CD4-positive, alpha-beta T cell (primary cell): Measurements from ENCODE around the gene WNT16. TPM values are rescaled to one million over a fixed set of nuclear protein-coding genes. Genes with fewer than 3 reads are reported as not detected.

Experiments used
- ATAC-seq: fragments of 200-7000 bp; cut with Tn5 transposase; one replicate; pipeline ENCODE4 v1.10.0; 2022; ENCODE audit warnings: mild to moderate bottlenecking; ENCODE audit not compliant: poor library complexity
- CTCF ChIA-PET: fragments of 350-600 bp; sonication (Branson Sonifier 250); formaldehyde crosslinking; loops from one replicate; lab custom pipeline; 2021; ENCODE audit warnings: antibody characterized with exemption, inconsistent platforms; lab: Charles Lee
- POLR2A ChIA-PET: fragments of 350-600 bp; sonication (Branson Sonifier 250); formaldehyde crosslinking; loops from one replicate; lab custom pipeline; 2021; ENCODE audit warnings: antibody characterized with exemption, inconsistent platforms; lab: Charles Lee
- DNase-seq, 14 experiments: peaks; one replicate each; pipeline ENCODE4 v3.0.0-alpha.2; 2013 to 2020; ENCODE audit warnings: mixed read lengths in 2 of 14
- H3K27ac ChIP-seq, 2 donors: one replicate each; pipeline versions ENCODE4 v1.5.1 to v1.7.0; 2013; ENCODE audit warnings: low read length in 2 of 2, low read depth in 1 of 2, mild to moderate bottlenecking in 1 of 2
- H3K27me3 ChIP-seq, 2 experiments: 1 replicate in 1 of 2; 2 replicates in 1 of 2; pipeline versions ENCODE4 v1.6.1 to v1.7.0; 2013; ENCODE audit warnings: low read length in 2 of 2, control low read depth in 1 of 2, mild to moderate bottlenecking in 1 of 2, moderate library complexity in 1 of 2; ENCODE audit not compliant: insufficient read depth in 2 of 2, control insufficient read depth in 1 of 2
- H3K36me3 ChIP-seq: one replicate; pipeline ENCODE4 v1.6.1; 2013; ENCODE audit warnings: low read length, control low read depth; ENCODE audit not compliant: insufficient read depth
- H3K4me1 ChIP-seq: one replicate; pipeline ENCODE4 v1.6.1; 2013; ENCODE audit warnings: low read length, control low read depth; ENCODE audit not compliant: insufficient read depth
- H3K4me3 ChIP-seq: one replicate; pipeline ENCODE4 v1.5.1; 2013; ENCODE audit warnings: mild to moderate bottlenecking, low read length, moderate library complexity
- H3K9me3 ChIP-seq, 2 experiments: 1 replicate in 1 of 2; 2 replicates in 1 of 2; pipeline versions ENCODE4 v1.6.1 to v1.7.0; 2013; ENCODE audit warnings: low read length in 2 of 2, mild to moderate bottlenecking in 2 of 2, control low read depth in 1 of 2, moderate library complexity in 1 of 2; ENCODE audit not compliant: control insufficient read depth in 1 of 2, insufficient read depth in 1 of 2
- H3K27ac Mint-ChIP-seq: one replicate; pipeline ENCODE4 v1.8.0; 2020; ENCODE audit warnings: mixed read lengths
- H3K27me3 Mint-ChIP-seq: one replicate; pipeline ENCODE4 v1.8.0; 2021; ENCODE audit warnings: mixed read lengths
- H3K36me3 Mint-ChIP-seq: one replicate; pipeline ENCODE4 v1.8.0; 2021; ENCODE audit warnings: low read depth, mixed read lengths
- H3K4me1 Mint-ChIP-seq: one replicate; pipeline ENCODE4 v1.8.0; 2021; ENCODE audit warnings: low read depth, mixed read lengths
- H3K4me3 Mint-ChIP-seq: one replicate; pipeline ENCODE4 v1.8.0; 2020; ENCODE audit warnings: mild to moderate bottlenecking, mixed read lengths
- H3K9me3 Mint-ChIP-seq: one replicate; pipeline ENCODE4 v1.8.0; 2020; ENCODE audit warnings: mixed read lengths
- CTCF ChIP-seq: fragments of 200-600 bp; IDR thresholded peaks from one replicate; pipeline ENCODE4 v1.8.0; 2022; ENCODE audit warnings: antibody characterized with exemption, mild to moderate bottlenecking
- intact Hi-C, 2 experiments: fragments of 100-400 bp; cut with DNase I in 1 of 2; cut with micrococcal nuclease in 1 of 2; formaldehyde crosslinking; loops; one replicate each; pipeline versions ENCODE4 v1.15.1 to v1.9.0; 2023 to 2025; cut with DNase I, micrococcal nuclease
- total RNA-seq, 174 experiments: library from RNA in 2 of 174; stranded (reverse) in 2 of 174; gene quantifications; one replicate each; pipeline ENCODE4 v1.2.3 and lab custom pipeline; 2021 to 2026

The WNT16 gene
- total RNA-seq, 2 experiments from 2014 or later: not detected

GRCh38 chr7:121344497-121344896 is 15.7 kb downstream of the WNT16 start:
- Mint-ChIP-seq H3K9me3 (no peaks in the 10 kb centered on the region), H3K4me3 (no peak overlapping the region), H3K27me3 (no peaks in the 10 kb centered on the region), H3K27ac (no peak overlapping the region), H3K36me3 (peaks cover 13% of the 10 kb centered on the region), H3K4me1 (no peaks in the 10 kb centered on the region)
- H3K36me3 ChIP-seq: peaks cover 8% of the 10 kb centered on the region
- H3K27me3 ChIP-seq: no peaks in the 10 kb centered on the region
- DNase-seq (no peak), ATAC-seq (no peak)
- no peaks in the 10 kb centered on the region for H3K9me3 ChIP-seq
- ChIA-PET POLR2A (no interaction called here), CTCF (no interaction called here)
- intact Hi-C loops: no loop called here
- H3K4me1 ChIP-seq: no peaks in the 10 kb centered on the region
- TF ChIP-seq CTCF: no peak
- H3K4me3 ChIP-seq: no peak overlapping the region
- H3K27ac ChIP-seq: no peak overlapping the region

GRCh38 chr7:121351682-121352081 is 22.9 kb downstream of the WNT16 start:
- no peak for TF ChIP-seq CTCF
- no peak overlapping the region for H3K4me3 Mint-ChIP-seq
- peaks cover 66% of the 10 kb centered on the region for H3K36me3 Mint-ChIP-seq
- DNase-seq (no peak), ATAC-seq (no peak)
- Histone ChIP-seq H3K9me3 (no peaks in the 10 kb centered on the region), H3K36me3 (peaks cover 21% of the 10 kb centered on the region), H3K27ac (no peak overlapping the region), H3K4me3 (no peak overlapping the region), H3K27me3 (no peaks in the 10 kb centered on the region), H3K4me1 (no peaks in the 10 kb centered on the region)
- H3K9me3 Mint-ChIP-seq: no peaks in the 10 kb centered on the region
- H3K27me3 Mint-ChIP-seq: no peaks in the 10 kb centered on the region
- H3K4me1 Mint-ChIP-seq: no peaks in the 10 kb centered on the region
- POLR2A ChIA-PET: no interaction called here
- H3K27ac Mint-ChIP-seq: no peak overlapping the region
- CTCF ChIA-PET: no interaction called here
- intact Hi-C loops: no loop called here

DNA sequence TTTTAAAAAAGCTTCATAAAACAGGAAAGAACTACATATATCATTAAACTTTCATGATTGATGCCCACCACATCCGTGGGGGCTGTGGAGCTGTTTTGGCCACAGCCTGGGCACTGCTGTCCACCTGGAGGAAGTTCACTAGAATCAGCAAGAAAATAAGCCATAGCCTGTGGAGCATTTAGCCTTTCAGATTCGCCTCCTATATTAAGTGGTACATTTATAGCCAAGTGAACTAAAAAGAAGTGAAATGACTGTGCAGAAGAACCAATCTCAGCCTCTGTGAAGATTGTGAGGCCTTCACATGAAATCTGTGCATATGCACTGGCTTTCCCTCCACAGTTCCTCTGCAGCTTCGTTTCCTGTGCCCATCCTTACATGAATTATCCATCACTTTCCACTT is 23.5 kb downstream of the WNT16 start:
- Mint-ChIP-seq H3K27ac (no peak overlapping the region), H3K4me1 (no peaks in the 10 kb centered on the region), H3K36me3 (peaks cover 67% of the 10 kb centered on the region), H3K27me3 (no peaks in the 10 kb centered on the region), H3K9me3 (no peaks in the 10 kb centered on the region), H3K4me3 (no peak overlapping the region)
- TF ChIP-seq CTCF: no peak
- DNase-seq (no peak), ATAC-seq (no peak)
- Histone ChIP-seq H3K27me3 (no peaks in the 10 kb centered on the region), H3K36me3 (peaks cover 23% of the 10 kb centered on the region), H3K4me1 (no peaks in the 10 kb centered on the region), H3K9me3 (no peaks in the 10 kb centered on the region), H3K27ac (no peak overlapping the region), H3K4me3 (no peak overlapping the region)
- CTCF ChIA-PET: no interaction called here
- POLR2A ChIA-PET: no interaction called here
- intact Hi-C loops: no loop called here
